ENCODE measurements around the gene CRYBG1. TPM values are rescaled to one million over a fixed set of nuclear protein-coding genes. Genes with fewer than 3 reads are reported as not detected.

CRYBG1 gene
- total and polyA plus RNA-seq, 2 of the 13 experiments (the other 11 are each of a cell fraction or from before 2014, with no cell fraction given), result 10.1 to 21.9 TPM

- Histone ChIP-seq H3K9me3 (ENCODE audit: low read length) (no peaks in the 10 kb centered on the region), H3K9ac (ENCODE audit: insufficient read depth, low read depth, low read length) (no peak overlapping the region), H3K4me2 (ENCODE audit: low read depth, low read length) (no peak overlapping the region), H4K20me1 (ENCODE audit: insufficient read depth, low read length) (no peaks in the 10 kb centered on the region), H3K4me1 (ENCODE audit: insufficient read depth, low read length) (no peaks in the 10 kb centered on the region), H2AFZ (ENCODE audit: low read length) (no peak overlapping the region), H3K27ac (ENCODE audit: extremely low read length, insufficient read depth, low read length) (no peak overlapping the region), H3K36me3 (replicated peaks in 1 of 2; ENCODE audit: control insufficient read depth in 1 of 2, insufficient read depth in 2 of 2, low read length in 2 of 2) (no peaks in the 10 kb centered on the region; a peak in 1 of 5 replicates), H3K27me3 (ENCODE audit: control insufficient read depth in 1 of 2, insufficient read depth in 2 of 2, low read length in 2 of 2) (no peaks in the 10 kb centered on the region), H3K4me3 (replicated peaks in 1 of 3; ENCODE audit: insufficient read depth in 1 of 3, low read depth in 2 of 3, low read length in 3 of 3) (no peak overlapping the region), H3K79me2 (ENCODE audit: insufficient read depth, low read length) (no peaks in the 10 kb centered on the region)
- CTCF ChIA-PET (ENCODE audit: low intra/inter-chr PET ratio, low total read pairs), result interaction anchor here (1.2 to 3.4 kb wide), 2 partner anchors 79 to 370 kb away, joined by 3 to 33 read pairs; no protein-coding TSS in a partner anchor
- in situ Hi-C loops (cut with HindIII; ENCODE audit: extremely low pct_ligation_motif_present, low pct_unique_long_range_greater_than_20kb), result loop anchor here (10.0 kb wide), 1 partner anchor 365 kb away; the partner anchor contains the start of gene CD24
- peak; percentile 52 for DNase-seq (ENCODE audit: low spot score)
- ATAC-seq, result peak; percentile 82
- intact Hi-C loops (cut with micrococcal nuclease; ENCODE audit: unreplicated experiment), result loop anchor here (2.0 to 5.0 kb wide), 2 partner anchors 43 to 189 kb away; no protein-coding TSS in a partner anchor
- POLR2A ChIA-PET, result no interaction called here
- WGBS (ENCODE audit: low lambda C conversion rate), result 79% methylated on average over 6 of the region's 6 CpGs
- no peak for FAIRE-seq
- BruUV-seq (replicated peaks), result no TSS peak
- no peak for TF ChIP-seq ZKSCAN8 (CRISPR knock-in tag; IDR thresholded peaks at IDR 0.05; ENCODE audit: borderline replicate concordance)
- TF ChIP-seq SP5 (CRISPR knock-in tag; IDR thresholded peaks at IDR 0.05; ENCODE audit: borderline replicate concordance, low read depth), result no peak
- TF ChIP-seq, protein P1, sequence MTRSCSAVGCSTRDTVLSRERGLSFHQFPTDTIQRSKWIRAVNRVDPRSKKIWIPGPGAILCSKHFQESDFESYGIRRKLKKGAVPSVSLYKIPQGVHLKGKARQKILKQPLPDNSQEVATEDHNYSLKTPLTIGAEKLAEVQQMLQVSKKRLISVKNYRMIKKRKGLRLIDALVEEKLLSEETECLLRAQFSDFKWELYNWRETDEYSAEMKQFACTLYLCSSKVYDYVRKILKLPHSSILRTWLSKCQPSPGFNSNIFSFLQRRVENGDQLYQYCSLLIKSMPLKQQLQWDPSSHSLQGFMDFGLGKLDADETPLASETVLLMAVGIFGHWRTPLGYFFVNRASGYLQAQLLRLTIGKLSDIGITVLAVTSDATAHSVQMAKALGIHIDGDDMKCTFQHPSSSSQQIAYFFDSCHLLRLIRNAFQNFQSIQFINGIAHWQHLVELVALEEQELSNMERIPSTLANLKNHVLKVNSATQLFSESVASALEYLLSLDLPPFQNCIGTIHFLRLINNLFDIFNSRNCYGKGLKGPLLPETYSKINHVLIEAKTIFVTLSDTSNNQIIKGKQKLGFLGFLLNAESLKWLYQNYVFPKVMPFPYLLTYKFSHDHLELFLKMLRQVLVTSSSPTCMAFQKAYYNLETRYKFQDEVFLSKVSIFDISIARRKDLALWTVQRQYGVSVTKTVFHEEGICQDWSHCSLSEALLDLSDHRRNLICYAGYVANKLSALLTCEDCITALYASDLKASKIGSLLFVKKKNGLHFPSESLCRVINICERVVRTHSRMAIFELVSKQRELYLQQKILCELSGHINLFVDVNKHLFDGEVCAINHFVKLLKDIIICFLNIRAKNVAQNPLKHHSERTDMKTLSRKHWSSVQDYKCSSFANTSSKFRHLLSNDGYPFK (CRISPR knock-in tag; IDR thresholded peaks at IDR 0.05; ENCODE audit: borderline replicate concordance), result no peak
- no peak for TF ChIP-seq UBTF (CRISPR knock-in tag; IDR thresholded peaks at IDR 0.05)
- TF ChIP-seq MTF1 (CRISPR knock-in tag; IDR thresholded peaks at IDR 0.05), result no peak
- TF ChIP-seq ZNF792 (CRISPR knock-in tag; IDR thresholded peaks at IDR 0.05), result no peak
- peak; percentile 65 for TF ChIP-seq SMC3 (IDR thresholded peaks at IDR 0.05; ENCODE audit: low read length)
- peak; percentile 80 for TF ChIP-seq STAG1 (CRISPR knock-in tag; IDR thresholded peaks at IDR 0.05)
- TF ChIP-seq ZNF414 (CRISPR knock-in tag; IDR thresholded peaks at IDR 0.05), result no peak
- TF ChIP-seq, protein P2, sequence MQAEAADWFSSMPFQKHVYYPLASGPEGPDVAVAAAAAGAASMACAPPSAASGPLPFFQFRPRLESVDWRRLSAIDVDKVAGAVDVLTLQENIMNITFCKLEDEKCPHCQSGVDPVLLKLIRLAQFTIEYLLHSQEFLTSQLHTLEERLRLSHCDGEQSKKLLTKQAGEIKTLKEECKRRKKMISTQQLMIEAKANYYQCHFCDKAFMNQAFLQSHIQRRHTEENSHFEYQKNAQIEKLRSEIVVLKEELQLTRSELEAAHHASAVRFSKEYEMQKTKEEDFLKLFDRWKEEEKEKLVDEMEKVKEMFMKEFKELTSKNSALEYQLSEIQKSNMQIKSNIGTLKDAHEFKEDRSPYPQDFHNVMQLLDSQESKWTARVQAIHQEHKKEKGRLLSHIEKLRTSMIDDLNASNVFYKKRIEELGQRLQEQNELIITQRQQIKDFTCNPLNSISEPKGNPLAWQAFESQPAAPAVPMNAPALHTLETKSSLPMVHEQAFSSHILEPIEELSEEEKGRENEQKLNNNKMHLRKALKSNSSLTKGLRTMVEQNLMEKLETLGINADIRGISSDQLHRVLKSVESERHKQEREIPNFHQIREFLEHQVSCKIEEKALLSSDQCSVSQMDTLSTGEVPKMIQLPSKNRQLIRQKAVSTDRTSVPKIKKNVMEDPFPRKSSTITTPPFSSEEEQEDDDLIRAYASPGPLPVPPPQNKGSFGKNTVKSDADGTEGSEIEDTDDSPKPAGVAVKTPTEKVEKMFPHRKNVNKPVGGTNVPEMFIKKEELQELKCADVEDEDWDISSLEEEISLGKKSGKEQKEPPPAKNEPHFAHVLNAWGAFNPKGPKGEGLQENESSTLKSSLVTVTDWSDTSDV (CRISPR knock-in tag; IDR thresholded peaks at IDR 0.05), result no peak
- TF ChIP-seq, protein P3, sequence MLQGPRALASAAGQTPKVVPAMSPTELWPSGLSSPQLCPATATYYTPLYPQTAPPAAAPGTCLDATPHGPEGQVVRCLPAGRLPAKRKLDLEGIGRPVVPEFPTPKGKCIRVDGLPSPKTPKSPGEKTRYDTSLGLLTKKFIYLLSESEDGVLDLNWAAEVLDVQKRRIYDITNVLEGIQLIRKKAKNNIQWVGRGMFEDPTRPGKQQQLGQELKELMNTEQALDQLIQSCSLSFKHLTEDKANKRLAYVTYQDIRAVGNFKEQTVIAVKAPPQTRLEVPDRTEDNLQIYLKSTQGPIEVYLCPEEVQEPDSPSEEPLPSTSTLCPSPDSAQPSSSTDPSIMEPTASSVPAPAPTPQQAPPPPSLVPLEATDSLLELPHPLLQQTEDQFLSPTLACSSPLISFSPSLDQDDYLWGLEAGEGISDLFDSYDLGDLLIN (CRISPR knock-in tag; IDR thresholded peaks at IDR 0.05; ENCODE audit: borderline replicate concordance), result no peak
- no peak for TF ChIP-seq TOPORS (CRISPR knock-in tag; IDR thresholded peaks at IDR 0.05)
Observed at GRCh38 chr6:106609699-106610098, 249.2 kb downstream of the CRYBG1 start.
